GM18867 (cell line): ENCODE data around the gene OXTR.
A peak's percentile ranks its signal among the peaks of the same experiment; 100 is the strongest.

Experiments used
- ATAC-seq: cut with Tn5 transposase; IDR thresholded peaks from one replicate; pipeline ENCODE4 v1.9.1; 2021; ENCODE audit warnings: mild to moderate bottlenecking, moderate library complexity; ENCODE audit not compliant: unreplicated experiment

Gene OXTR

DNA sequence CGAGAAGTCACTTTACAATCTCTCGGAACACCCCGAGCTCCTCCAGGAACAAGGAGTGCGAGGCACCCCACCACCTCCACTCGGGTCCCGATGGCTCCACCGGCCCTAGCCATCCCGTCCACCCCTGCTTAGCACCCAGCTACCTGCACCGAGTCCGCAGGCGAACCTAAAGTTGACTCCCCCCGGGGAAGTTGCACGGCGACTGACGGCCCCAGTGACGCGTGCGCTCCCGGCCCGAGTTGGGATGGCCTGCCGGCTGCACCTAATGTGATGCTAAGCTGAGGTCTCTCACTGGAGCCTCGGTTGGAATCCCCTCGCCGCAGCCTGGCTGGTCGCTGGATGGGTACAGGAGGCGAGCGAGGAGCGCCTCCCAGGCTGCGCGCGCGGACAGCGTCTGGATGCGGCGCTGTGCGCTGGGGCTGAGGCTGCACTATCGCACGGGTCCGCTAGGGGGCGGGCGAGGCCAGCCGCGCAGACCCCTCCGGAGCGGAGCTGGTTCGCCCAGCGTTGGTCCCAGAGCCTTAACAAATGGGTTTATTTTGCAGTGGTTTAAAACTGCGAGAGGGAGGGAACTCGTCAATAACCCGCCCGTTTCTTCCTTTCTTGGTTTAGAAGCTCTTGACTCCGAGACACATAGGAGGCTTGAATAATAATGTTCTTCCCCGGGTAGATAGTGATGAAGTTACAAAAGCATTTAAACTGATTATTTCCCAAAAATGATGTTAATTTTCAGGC is at the start of gene OXTR:
OXTR (minus strand) TSS at position 526 of the 735 bp plus-strand sequence. CDS start 1,426 bp downstream, outside the sequence.
- peak; percentile 89 for ATAC-seq

DNA sequence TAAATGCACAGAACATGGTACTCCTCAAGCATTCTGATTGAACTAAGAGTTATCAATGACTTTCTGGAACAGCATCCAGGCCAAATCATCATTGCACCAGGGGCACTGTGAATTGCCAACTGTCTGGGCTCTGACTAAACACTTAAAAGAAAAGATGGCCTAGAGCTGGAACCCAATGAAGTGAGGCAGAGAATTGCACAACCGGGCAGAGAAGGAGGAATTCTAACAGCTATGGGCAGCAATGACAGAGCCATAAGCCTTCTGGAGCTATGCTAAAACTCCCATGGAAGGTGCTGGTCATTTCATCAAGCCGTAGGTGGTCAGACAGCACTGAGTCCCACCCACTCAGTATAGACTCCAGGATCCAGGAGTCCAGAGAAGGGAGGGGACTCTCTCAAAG is 48.1 kb upstream of the OXTR start:
- no peak for ATAC-seq

DNA sequence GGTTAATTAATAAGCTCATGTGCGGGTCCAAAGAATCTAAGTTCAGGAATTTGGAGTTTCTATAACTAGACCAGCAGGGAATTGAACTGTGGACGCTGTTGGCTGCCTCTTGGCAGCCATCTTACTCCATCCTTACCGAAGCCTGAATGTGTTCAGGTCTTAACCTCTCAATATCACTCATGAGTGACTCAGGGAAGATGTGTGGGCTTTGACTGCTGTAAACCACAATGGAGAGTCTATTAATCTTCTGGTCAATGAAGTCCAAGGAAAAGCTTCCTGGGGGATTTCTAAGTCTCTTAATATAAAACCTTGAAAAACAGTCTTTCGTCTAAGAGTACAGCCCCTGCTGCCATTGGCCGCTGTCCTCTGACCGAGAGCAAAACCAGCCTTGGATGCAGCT is 46.7 kb upstream of the OXTR start:
- ATAC-seq, result no peak

DNA sequence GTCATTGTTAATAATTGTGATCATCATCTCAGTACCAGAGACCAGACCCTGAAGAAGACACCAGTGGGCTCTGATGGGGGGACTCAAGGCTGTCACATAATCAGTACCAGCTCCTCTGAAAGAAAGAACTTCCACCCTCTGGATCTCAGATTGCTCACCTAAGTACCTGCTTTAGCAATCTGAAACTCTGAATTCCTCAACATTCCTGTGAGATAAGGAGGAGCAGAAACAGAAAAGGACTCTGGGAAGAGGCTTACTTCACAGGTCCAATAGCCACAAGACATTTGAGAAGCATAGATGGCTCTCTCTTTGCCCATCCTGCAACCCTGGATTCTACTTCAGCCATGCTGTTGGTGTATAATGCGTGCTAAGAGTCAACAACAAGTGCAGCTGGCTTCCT is 44.0 kb upstream of the OXTR start:
- ATAC-seq, result no peak

DNA sequence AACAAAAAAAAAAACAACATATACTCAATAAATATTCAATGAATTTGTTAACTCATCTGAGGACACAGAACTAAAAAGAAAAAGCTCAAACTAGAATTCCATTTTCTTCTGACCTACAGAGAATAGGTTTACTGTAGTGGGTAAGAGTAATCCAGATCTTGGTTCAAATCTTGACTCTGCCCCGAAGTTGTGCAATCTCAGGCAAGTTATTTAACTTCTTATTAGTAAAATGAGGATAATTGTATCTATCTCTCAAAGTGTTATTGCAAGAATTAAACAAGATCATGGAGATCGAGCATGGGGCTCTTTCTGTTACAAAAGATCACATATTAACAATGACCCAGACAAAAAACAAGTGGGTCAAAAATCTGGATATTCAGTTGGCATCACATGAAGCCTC is 41.1 kb upstream of the OXTR start:
- ATAC-seq, result no peak

DNA sequence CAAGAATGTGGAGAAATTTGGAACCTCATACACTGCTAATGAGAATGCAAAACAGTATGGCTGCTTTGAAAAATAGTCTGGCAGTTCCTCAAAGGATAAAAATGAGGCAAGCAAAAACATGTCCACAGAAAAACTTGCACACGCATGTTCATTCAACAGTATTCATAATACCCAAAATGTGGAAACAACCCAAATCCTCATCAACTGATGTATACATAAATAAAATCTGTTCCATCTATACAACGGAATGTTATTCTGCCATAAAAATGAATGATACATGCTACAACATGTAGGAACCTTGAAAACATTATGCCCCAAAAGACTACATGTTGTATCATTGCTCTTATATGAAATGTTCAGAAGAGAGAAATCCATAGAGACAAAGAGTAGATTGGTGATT is 36.4 kb upstream of the OXTR start:
- no peak for ATAC-seq

DNA sequence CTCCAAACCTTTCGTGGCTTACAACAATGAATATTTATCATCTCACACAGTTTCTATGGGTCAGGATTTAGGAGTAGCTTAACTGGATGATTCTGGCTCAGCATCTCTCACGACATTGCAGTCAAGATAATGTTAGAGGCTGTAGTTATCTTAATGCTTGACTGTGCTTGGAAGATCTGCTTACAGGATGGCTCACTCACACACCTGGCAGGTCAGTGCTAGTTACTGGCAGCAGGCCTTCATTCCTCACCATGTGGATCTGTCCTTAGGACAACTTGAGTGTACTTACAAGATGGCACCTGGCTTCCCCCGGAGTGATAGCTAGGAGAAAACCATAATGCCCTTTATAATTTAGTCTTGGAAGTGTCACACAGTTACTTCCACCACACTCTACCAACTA is 32.8 kb upstream of the OXTR start:
- no peak for ATAC-seq

DNA sequence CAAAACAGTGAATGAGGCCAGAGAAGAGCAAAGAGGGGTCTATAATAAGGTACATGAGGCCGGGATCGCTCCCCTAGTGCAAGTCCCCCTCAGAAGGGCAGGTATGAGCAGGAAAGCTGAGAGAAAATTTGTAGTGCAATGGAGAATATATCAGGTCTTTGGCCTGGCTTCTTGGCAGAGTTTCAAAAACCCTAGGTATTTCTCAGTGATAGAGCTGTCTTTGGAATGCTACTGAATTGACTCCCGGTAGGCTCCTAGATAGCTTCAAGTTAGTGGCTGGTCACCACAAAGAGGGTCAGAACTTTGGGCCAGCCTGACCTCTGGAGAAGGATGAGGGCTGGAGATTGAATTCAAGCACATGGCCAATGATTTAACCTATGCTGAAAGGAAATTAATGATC is 30.6 kb upstream of the OXTR start:
- no peak for ATAC-seq

DNA sequence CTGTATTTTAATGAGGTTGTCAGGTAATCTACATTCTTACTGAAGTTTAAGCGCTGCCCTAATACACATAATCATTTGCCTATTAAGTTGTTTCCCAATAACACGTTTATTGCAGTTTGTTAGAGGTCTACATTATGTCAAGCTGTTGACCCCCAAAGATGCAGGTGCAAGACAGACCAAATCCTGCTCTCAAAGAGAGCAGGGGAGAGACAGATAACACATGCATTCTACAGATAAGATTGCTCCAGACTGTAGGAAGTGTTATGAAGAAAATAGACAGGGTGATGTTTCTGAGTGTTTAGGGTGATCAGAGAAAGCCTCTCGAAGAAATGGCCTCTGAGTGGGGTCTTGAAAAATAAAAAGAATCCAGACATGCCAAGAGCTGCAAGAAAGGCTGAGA is 24.8 kb upstream of the OXTR start:
- no peak for ATAC-seq

DNA sequence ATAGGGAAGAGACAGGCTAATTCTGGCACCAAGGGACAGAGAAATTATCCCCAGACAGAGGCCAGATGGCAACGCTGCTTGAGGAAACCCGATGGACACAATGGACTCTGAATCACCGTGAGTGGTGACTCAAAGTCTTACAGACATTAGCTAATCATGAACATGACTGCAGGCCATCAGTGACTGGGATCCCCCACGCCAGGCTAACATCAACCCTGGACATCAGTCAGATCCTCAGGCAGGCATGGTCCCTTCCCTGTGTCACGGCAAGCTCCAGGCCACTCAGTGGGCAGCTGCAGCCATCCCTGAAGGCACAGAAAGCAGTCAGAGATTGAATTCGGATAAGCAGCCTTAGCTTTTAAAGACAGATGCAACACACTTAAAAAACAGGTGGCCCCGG is 23.8 kb upstream of the OXTR start:
- ATAC-seq, result no peak

DNA sequence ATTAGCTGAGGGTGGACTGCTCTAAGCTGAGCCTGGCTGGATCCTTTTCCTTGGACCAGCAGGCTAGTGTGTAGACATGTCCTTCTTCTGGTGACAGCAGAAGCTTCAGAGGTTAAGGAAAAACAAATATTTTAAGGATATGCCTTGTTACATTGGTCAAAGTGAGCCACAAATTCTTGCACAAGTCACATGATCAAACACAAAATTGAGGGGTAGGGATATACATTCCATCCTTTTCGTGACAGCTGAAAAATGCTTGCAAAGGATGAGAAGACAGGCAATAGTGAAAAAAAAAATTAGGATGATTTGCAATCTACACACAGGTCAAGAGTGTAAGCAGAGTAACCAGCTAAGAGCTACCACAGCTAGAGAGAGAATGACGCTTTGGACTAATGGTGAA is 21.1 kb upstream of the OXTR start:
- ATAC-seq, result no peak

DNA sequence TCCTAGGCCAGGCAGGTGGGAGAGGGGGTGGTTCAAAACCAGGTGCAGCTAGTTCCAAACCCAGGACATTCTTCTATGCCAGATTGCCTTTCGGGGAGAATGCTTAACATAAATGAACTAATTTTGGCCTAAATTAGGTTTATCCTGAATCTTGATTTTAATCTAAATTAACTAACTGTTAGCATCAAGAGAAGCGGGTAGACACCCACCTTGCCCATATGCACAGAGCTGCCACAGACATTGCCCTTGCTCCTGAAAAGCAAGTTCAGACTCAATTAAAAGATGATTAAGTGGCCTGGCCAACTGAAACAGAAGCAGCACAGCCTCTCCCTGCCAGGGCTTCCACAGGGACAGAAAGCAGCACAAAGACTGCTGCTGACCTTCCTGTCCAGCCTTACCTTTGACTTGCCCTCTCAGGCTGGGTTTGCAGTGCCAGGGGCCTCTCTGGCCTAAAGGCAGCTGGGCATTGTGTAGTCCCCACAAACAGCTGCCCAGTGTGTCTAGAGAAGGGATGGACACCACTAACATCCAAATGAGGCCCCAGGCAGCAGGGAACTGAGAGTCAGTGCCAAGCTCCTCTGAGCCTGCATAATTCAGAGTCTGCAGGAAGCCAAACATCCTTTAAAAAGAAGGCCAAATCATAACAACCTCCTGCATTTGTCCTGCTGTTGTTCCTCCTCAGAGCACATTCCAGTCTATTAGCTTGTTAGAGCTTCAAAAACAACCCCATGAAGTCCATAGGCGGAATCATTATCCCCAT is 15.4 kb upstream of the OXTR start:
- ATAC-seq, result no peak

DNA sequence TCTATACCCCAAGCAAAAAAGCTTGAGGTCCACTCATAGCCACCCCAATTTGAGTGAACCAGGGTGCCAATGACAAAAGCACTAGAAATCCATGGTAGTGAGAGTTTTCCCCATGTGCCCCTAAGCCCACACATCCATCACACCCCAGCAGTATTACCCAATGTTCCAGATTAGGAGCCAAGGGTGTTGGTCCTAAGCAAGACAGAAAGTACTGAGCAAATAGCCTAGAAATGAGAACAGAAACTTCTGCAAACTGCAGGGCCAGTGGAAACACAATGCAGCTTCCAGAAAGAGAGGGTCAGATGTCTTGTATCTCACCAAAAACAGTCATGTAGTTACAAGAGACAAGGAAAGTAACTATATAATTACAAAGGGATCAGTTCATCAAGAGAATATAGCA is 10.9 kb upstream of the OXTR start:
- ATAC-seq, result peak; percentile 55

DNA sequence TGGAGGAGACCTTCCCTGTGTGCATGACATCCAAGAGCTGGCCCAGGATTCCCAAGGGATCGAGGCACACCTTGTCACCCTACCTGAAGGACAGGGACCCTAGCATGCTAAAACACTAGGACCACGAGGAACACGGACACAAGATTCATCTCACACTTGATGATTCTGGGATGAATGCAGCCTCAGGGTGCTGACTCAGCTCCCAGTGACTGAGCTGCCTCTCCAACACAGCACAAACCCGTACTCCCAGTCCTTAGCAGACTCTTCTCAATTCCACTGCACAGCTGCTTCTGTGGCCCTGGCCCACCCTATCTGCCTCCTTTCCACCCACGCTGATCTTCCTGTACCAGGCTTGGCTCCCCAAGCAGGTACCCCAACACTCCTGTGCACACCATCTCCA is 9.1 kb upstream of the OXTR start:
- no peak for ATAC-seq

DNA sequence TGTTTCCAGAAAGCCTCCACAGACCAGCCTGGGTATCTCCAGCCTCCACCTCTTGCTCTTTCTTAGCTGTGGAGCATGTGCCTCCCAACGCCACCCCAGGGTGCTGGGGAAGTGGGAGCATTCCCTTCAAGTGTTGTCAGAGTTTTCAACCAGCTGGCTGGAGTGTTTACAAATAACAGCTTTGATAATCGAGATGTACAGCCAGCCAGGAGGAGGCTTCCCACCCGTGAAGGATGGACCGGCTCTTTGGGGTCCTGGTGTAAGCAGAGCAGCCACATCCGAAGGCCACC is 8.5 kb upstream of the OXTR start:
- no peak for ATAC-seq

DNA sequence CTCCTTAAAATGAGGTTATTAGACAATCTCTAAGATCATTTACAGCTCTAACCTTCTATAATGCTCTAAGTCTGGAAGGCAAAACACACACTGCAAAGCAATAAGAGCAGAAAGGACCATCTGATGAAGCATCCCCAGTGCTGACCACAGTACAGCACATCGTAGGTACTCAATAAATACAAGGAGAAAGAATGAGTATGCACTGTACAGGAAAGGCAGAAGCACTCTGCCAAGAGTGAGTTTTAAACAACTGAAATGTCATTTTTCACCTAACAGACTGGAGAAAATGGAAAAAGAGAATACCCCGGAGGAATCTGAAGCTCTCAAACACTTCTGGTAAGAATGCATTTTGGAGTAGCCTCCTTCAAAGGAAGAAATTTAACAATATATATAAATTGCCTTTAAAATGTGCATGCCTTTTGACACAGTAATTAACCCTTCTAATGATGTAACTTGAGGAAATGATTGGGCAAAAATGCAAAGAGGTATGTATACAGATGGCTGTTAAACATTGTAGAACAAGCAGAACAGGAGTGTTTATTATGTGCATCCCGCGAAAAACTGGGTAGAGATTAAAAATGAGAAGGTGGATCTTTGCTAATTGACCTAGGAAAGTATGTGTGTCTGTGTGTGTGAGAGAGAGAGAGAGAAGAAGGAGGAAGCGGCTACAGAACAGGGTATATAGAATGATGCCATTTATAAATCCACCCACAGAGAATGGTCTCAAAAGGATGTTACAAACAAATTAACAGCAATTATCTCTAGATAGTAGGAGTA is 8.0 kb upstream of the OXTR start:
- peak; percentile 60 for ATAC-seq

DNA sequence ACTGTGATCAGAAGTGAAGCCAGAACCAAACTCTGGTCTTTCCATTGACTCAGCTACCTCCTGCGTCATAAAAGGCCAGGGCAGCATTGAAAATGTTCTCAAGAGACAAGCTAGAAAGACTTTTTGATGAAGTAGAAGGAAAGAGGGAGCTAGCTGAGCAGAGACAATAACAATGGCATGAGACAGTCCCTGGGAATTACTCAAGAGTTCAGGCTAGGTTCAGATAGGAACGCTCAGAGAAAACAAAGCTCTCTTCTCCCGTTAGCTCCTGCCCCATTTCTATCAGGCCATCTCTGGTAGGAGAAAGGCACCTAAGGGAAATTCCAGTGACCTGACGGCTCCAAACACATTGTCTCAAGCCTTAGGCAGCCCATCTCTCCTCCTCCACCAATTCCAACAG is 7.0 kb upstream of the OXTR start:
- no peak for ATAC-seq

DNA sequence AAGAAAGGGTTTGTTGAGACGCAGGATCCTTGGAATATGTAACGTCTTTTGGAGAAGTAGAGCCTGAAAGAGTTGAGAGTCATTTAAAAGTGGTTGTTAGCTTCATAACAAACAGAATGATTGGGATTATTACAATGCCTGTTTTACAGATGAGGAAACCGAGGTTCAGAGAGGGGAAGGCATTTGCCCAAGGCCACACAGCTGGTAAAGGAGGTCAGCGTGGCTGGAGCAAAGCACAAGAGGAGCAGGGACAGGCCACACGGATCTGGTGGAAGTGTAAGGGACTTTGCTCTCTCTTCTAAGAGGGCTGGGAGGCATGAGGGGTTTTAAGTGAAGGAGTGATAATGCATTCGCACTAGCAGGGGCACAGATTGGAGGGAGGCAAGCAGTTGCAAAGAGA is 6.2 kb upstream of the OXTR start:
- no peak for ATAC-seq

DNA sequence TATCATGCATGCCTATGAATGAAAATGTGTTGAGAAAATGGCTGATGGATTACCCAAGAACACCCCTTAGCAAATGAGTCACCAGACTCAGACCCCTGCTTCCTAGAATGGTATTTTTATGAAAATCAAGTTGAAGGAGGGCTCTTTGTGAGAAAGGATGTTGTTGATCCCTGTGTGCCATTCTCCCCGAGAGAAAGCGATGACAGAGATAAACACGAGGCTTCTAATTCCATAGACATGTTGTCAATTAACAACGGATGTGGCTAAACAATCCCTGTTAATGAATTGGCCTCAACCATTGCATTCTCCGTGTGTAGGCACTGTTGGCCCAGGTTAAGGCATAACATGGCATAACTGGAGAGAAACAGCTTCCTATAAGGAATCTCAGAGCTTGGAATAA is 5.8 kb upstream of the OXTR start:
- no peak for ATAC-seq

DNA sequence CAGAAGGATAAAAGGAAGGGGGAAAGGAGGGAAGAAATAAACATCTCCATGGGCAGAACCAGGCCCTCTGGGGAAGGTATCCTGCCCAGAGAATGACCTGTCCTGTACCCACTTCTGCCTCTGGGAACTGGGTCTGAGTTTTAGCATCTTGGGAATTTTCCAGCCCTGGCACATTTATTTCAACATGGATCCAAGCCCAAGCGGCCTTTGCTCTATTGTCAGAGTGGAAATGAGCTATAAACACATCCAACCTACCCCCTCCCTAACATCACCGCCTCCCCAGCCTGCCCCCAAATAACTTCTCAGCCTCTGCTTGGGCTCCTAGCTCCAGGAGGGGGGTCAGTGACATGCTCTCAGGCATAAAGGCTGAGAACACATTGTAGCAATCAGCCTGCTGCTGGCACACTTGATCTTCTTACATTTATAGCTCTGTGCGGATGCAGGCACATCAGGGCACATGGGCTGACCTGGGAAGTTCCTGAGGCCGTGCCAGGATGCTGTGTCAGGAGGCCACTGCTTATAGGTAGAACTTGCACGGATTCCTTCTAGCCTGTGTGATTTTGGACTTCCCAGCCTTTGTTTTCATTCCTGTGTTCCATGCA is 4.6 kb upstream of the OXTR start:
- no peak for ATAC-seq

DNA sequence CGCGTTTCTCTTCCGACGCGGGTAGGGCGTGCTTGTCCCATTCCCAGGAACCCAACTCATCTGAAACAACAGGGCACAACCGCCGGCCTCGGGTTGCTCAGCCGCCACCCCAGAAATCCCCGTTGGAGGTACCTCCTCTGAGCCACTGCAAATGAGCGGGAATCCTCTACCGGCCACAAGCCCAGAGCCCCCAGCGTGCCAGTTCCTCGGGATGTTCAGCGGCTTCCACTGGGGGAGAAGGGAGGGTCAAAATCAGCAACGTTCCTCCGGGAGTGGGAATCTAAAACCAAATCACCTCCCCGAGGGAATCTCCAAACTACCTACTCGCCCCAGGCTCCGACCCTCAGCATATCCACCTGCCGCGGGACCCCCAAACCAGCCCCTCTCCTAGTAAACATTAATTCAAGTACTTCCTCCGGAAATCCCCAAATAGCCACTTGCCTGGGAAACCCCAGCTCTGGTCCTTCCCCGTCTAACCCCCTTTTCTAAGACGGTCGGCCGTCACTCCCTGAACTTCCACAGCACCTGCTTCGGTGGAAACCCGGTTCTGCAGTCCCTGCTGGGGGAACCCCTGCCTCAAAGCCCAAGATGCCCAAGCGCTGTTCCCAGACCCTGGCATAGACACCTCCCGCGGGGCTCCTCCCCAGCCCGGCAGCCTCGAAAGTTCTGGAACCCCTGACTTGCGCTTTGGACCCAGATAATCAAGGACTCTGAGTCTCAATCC is 887 bp downstream of the OXTR start:
- ATAC-seq, result peak; percentile 11
